Kidney capillary endothelial cell (primary cell): ENCODE data around the gene SREK1.

Source experiments
- DNase-seq: peaks from one replicate; pipeline ENCODE4 v3.0.0-alpha.2; 2018; ENCODE audit warnings: low spot score

The SREK1 gene

GRCh38 chr5:66223637-66224036 is 79.5 kb downstream of the SREK1 start:
- DNase-seq, result no peak

GRCh38 chr5:66224274-66224673 is 80.2 kb downstream of the SREK1 start:
- DNase-seq, result no peak

- no peak for DNase-seq
Measured at GRCh38 chr5:66224773-66225553, 80.9 kb downstream of the SREK1 start.

- DNase-seq, result no peak
Measured at GRCh38 chr5:66230551-66230950, 86.5 kb downstream of the SREK1 start.

- no peak for DNase-seq
Measured at GRCh38 chr5:66231508-66231907, 87.4 kb downstream of the SREK1 start.

GRCh38 chr5:66232275-66232674 is 88.2 kb downstream of the SREK1 start:
- DNase-seq, result no peak

- DNase-seq, result peak; percentile 60
Measured at GRCh38 chr5:66232706-66233445, 88.8 kb downstream of the SREK1 start.
